ENCODE data around the gene CCDC106.

CCDC106 gene

DNA sequence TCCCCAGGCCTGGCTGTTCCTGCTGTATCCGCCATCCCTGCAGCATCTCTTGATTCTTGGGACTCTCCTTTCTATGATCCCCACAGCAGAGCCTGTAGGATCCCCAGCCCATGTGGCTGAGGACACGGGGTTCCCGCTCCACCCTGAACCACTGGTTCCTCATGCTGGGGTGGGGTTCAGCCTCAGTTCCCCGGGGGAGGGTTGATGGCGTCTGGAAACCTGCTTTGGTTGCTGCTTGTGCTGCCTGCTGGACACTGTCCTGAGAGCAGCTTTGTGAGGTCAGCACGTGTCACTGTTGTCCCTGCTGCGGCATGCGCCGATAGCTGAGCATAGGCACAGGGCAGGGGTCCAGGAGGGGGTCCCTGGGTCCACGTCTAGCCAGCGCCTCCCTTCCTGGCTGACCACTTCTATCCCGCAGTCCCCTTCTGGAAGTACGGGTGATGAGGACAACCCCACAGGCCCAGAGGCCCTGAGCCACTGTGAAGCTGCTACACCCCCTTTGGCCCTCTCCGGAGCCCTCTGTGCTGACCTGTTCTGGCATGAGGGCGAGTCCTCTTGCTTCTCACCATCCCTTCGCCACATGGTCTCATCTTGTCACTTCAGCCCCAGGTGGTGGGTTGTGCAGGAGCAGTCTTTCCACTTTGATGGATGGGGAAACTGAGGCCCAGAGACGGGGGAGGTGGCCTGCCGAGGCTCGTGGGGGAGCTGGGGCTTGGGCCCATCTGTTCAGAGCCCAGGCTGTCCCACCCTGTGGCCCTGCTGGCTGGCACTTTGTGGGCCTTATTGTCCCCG, 32.5 kb downstream of the CCDC106 start:
- Histone ChIP-seq H3K4me3 (ENCODE audit: low read length in 2 of 2) (no peak overlapping the region), H3K27me3 (ENCODE audit: control insufficient read depth in 2 of 2, insufficient read depth in 2 of 2, low read length in 2 of 2) (no peaks in the 10 kb centered on the region), H3K9me3 (ENCODE audit: control insufficient read depth in 2 of 2, low read length in 2 of 2) (no peaks in the 10 kb centered on the region), H3K27ac (ENCODE audit: low read depth in 2 of 2, low read length in 2 of 2) (no peak overlapping the region), H3K36me3 (ENCODE audit: control insufficient read depth in 2 of 2, insufficient read depth in 2 of 2, low read length in 2 of 2) (peaks cover 40 to 57% of the 10 kb centered on the region in 2 donors), H3K4me1 (ENCODE audit: control insufficient read depth in 2 of 2, insufficient read depth in 2 of 2, low read length in 2 of 2) (peaks cover 53 to 68% of the 10 kb centered on the region in 2 donors), H3K9ac (ENCODE audit: low read depth in 1 of 2, low read length in 2 of 2) (no peak overlapping the region)

GRCh38 chr19:55681131-55682092, 33.4 kb downstream of the CCDC106 start:
- peaks cover 56 to 70% of the 10 kb centered on the region in 2 donors for H3K4me1 ChIP-seq (ENCODE audit: control insufficient read depth in 2 of 2, insufficient read depth in 2 of 2, low read length in 2 of 2)
- no peaks in the 10 kb centered on the region for H3K27me3 ChIP-seq (ENCODE audit: control insufficient read depth in 2 of 2, insufficient read depth in 2 of 2, low read length in 2 of 2)
- H3K4me3 ChIP-seq (ENCODE audit: low read length in 2 of 2), result no peak overlapping the region
- H3K9ac ChIP-seq (ENCODE audit: low read depth in 1 of 2, low read length in 2 of 2), result no peak overlapping the region
- peaks cover 48 to 65% of the 10 kb centered on the region in 2 donors for H3K36me3 ChIP-seq (ENCODE audit: control insufficient read depth in 2 of 2, insufficient read depth in 2 of 2, low read length in 2 of 2)
- no peaks in the 10 kb centered on the region for H3K9me3 ChIP-seq (ENCODE audit: control insufficient read depth in 2 of 2, low read length in 2 of 2)
- H3K27ac ChIP-seq (ENCODE audit: low read depth in 2 of 2, low read length in 2 of 2), result no peak overlapping the region

DNA sequence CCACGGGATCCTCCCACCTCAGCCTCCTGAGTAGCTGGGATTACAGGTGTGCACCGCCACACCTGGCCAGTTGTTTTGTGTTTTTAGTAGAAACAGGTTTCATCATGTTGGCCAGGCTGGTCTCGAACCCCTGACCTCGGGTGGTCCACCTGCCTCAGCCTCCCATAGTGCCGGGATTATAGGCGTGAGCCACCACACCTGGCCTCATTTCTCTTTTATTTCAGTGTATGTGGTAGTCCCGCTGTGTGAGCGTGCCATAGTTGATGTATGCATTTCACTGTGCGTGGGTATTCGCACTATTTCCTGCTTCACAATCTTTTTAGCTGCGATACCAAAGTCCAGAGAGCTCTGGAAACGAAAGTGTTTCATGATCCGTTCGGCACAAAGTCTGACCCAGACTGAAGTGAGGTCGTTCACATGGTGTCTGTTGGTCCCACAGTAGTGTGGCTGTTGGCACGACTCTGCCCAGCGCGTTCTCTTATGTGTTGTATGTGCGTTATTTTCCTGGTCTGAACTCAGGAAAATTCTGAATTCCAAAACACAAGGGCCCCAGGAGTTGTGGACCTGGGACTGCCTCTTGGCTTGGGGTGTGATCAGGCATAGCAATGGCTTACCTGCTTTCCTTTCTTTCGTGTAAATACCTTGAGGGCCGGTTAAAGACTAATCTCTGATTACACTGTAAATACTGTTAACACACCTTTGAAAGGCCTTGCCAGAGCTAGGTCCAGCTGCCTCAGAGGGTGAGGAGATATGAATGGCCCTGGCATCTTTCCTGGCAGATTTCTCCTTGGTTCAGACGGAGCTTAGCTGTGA, 35.6 kb downstream of the CCDC106 start:
- no peaks in the 10 kb centered on the region for H3K27me3 ChIP-seq (ENCODE audit: control insufficient read depth in 2 of 2, insufficient read depth in 2 of 2, low read length in 2 of 2)
- H3K9ac ChIP-seq (ENCODE audit: low read depth in 1 of 2, low read length in 2 of 2), result peak overlapping the region; percentile 68 to 70
- H3K4me3 ChIP-seq (ENCODE audit: low read length in 2 of 2), result peak overlapping the region; percentile 32 to 60
- peak overlapping the region; percentile 94 to 96 for H3K27ac ChIP-seq (ENCODE audit: low read depth in 2 of 2, low read length in 2 of 2)
- peaks cover 43 to 63% of the 10 kb centered on the region in 2 donors for H3K36me3 ChIP-seq (ENCODE audit: control insufficient read depth in 2 of 2, insufficient read depth in 2 of 2, low read length in 2 of 2)
- no peaks in the 10 kb centered on the region for H3K9me3 ChIP-seq (ENCODE audit: control insufficient read depth in 2 of 2, low read length in 2 of 2)
- peaks cover 53 to 69% of the 10 kb centered on the region in 2 donors for H3K4me1 ChIP-seq (ENCODE audit: control insufficient read depth in 2 of 2, insufficient read depth in 2 of 2, low read length in 2 of 2)

- peaks cover 61 to 71% of the 10 kb centered on the region in 2 donors for H3K4me1 ChIP-seq (ENCODE audit: control insufficient read depth in 2 of 2, insufficient read depth in 2 of 2, low read length in 2 of 2)
- H3K9me3 ChIP-seq (ENCODE audit: control insufficient read depth in 2 of 2, low read length in 2 of 2), result no peaks in the 10 kb centered on the region
- H3K9ac ChIP-seq (ENCODE audit: low read depth in 1 of 2, low read length in 2 of 2), result peak overlapping the region in 1 of 2 donors; percentile 68
- peak overlapping the region; percentile 3 to 60 for H3K4me3 ChIP-seq (ENCODE audit: low read length in 2 of 2)
- H3K27ac ChIP-seq (ENCODE audit: low read depth in 2 of 2, low read length in 2 of 2), result peak overlapping the region; percentile 94 to 96
- H3K36me3 ChIP-seq (ENCODE audit: control insufficient read depth in 2 of 2, insufficient read depth in 2 of 2, low read length in 2 of 2), result peaks cover 41 to 63% of the 10 kb centered on the region in 2 donors
- H3K27me3 ChIP-seq (ENCODE audit: control insufficient read depth in 2 of 2, insufficient read depth in 2 of 2, low read length in 2 of 2), result no peaks in the 10 kb centered on the region
Observed at GRCh38 chr19:55684946-55685681, 37.1 kb downstream of the CCDC106 start.

DNA sequence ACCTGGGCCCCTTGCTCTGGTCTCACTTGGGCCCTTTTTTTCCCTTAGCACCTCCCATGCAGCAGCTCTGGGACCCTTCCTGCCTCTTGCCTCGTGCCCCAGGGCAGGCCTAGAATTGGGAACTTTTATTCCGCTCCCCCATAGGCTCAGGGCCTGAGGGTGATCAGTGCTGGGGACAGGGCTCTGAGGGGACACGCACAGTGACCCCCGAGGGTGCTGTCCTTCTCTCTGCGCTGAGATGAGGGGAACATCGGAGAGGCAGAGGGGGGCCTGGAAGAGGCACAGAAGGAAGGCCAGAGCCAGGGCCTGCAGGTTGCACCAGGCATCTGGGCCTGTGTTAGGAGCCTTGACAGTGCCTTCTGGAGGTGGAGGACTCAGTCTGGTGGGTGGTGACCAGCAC, 37.8 kb downstream of the CCDC106 start:
- H3K4me1 ChIP-seq (ENCODE audit: control insufficient read depth in 2 of 2, insufficient read depth in 2 of 2, low read length in 2 of 2), result peaks cover 61 to 70% of the 10 kb centered on the region in 2 donors
- no peaks in the 10 kb centered on the region for H3K27me3 ChIP-seq (ENCODE audit: control insufficient read depth in 2 of 2, insufficient read depth in 2 of 2, low read length in 2 of 2)
- peak overlapping the region in 1 of 2 donors; percentile 6 for H3K9ac ChIP-seq (ENCODE audit: low read depth in 1 of 2, low read length in 2 of 2)
- no peaks in the 10 kb centered on the region for H3K9me3 ChIP-seq (ENCODE audit: control insufficient read depth in 2 of 2, low read length in 2 of 2)
- H3K27ac ChIP-seq (ENCODE audit: low read depth in 2 of 2, low read length in 2 of 2), result peak overlapping the region in 1 of 2 donors; percentile 94
- peaks cover 44 to 63% of the 10 kb centered on the region in 2 donors for H3K36me3 ChIP-seq (ENCODE audit: control insufficient read depth in 2 of 2, insufficient read depth in 2 of 2, low read length in 2 of 2)
- H3K4me3 ChIP-seq (ENCODE audit: low read length in 2 of 2), result no peak overlapping the region

DNA sequence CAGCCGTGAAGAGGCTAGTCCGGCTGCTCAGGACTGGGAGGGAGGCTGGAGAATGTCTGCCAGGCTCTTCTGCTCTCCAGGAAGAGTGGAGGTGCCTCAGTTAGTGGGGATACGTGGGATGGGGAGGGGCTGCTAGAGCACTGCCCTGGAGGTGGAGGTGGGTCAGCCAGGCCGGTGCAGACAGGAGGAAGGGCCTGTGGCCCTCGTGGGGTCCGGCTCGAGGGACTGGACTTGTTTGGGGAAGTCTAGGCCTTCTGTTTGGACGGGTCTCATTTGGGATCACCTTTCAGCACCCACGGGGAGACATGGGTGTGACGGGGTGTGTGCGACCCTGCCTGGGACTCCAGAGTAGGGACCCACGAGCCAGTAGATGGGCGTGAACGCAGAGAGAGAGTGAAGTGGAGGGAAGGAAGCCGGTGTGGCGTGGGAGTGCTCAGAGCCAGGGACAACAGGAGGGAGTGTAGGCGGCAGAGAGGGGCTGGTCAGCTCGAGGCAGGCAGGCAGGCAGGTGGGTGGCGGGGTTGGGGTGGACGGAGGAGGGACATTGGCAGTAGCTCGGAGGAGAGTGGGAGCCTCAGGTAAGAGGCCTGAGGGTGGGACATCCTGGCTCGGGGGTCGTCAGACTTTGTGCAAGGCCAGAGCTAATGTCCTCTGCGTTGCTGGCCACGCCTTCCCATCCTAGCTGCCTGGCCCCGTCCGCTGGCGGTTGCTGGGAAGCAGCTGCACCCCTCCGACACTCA, 38.5 kb downstream of the CCDC106 start:
- Histone ChIP-seq H3K4me1 (ENCODE audit: control insufficient read depth in 2 of 2, insufficient read depth in 2 of 2, low read length in 2 of 2) (peaks cover 61 to 70% of the 10 kb centered on the region in 2 donors), H3K27me3 (ENCODE audit: control insufficient read depth in 2 of 2, insufficient read depth in 2 of 2, low read length in 2 of 2) (no peaks in the 10 kb centered on the region), H3K9ac (ENCODE audit: low read depth in 1 of 2, low read length in 2 of 2) (peak overlapping the region in 1 of 2 donors; percentile 1), H3K27ac (ENCODE audit: low read depth in 2 of 2, low read length in 2 of 2) (peak overlapping the region; percentile 94 to 97), H3K36me3 (ENCODE audit: control insufficient read depth in 2 of 2, insufficient read depth in 2 of 2, low read length in 2 of 2) (peaks cover 43 to 61% of the 10 kb centered on the region in 2 donors), H3K9me3 (ENCODE audit: control insufficient read depth in 2 of 2, low read length in 2 of 2) (no peaks in the 10 kb centered on the region), H3K4me3 (ENCODE audit: low read length in 2 of 2) (no peak overlapping the region)

DNA sequence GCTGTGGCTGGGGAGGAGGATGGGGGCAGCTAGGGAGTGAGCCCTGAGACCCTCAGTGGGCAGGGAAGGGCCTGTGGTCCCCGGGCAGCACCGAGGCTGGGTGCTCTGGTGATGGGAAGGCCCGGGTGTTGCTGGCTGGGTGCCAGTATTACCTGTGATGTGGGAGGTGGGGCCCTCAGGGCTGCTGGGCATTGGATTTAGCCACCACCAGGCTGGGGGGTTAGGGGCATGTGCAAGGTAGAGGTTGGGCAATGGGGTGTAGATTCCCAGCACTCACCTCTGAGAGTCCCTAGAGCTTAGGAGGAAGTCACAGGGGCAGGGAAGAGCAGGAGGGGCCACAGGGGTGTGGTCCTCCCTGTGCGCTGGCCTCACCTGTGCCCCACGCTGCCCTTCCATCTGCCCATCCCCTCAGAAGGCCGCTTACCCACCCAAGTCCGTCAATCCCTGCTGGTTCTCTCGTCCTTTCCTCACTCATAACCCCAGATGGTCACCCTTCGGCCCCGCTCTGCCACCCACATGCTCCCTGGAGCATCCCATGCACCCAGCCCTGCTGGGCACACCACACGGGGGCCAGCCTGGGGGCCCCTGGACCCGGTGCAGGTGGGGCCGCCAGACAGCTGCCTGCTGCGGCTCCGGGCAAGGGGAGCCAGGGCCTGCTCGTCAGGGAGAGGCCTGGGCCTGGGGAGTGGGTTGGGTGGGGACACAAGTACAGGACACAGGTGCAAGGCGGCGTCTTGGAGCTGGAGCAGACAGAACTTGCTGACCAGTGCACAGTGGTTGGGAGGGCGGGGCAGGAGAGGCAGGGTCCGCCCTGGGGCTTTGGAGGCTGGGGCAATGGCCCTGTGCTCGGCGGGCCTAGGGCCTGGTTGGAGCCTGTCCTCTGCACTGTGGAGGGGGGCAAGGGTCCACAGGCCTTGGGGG, 39.5 kb downstream of the CCDC106 start:
- Histone ChIP-seq H3K9ac (ENCODE audit: low read depth in 1 of 2, low read length in 2 of 2) (peak overlapping the region; percentile 70 to 77), H3K27me3 (ENCODE audit: control insufficient read depth in 2 of 2, insufficient read depth in 2 of 2, low read length in 2 of 2) (no peaks in the 10 kb centered on the region), H3K4me1 (ENCODE audit: control insufficient read depth in 2 of 2, insufficient read depth in 2 of 2, low read length in 2 of 2) (peaks cover 59 to 66% of the 10 kb centered on the region in 2 donors), H3K36me3 (ENCODE audit: control insufficient read depth in 2 of 2, insufficient read depth in 2 of 2, low read length in 2 of 2) (peaks cover 45 to 57% of the 10 kb centered on the region in 2 donors), H3K4me3 (ENCODE audit: low read length in 2 of 2) (peak overlapping the region in 1 of 2 donors; percentile 36), H3K27ac (ENCODE audit: low read depth in 2 of 2, low read length in 2 of 2) (peak overlapping the region; percentile 94 to 97), H3K9me3 (ENCODE audit: control insufficient read depth in 2 of 2, low read length in 2 of 2) (no peaks in the 10 kb centered on the region)
